Gastrocnemius medialis (tissue), 4 donors: Measurements from ENCODE around the gene PID1. TPM values are rescaled to one million over a fixed set of nuclear protein-coding genes. Genes with fewer than 3 reads are reported as not detected.

Experiments
- ATAC-seq, 2 donors: fragments of 150-250 bp; one replicate each; pipeline ENCODE4 v1.9.1; 2016
- DNase-seq, 2 donors: peaks; one replicate each; pipeline ENCODE4 v3.0.0-alpha.2; 2019
- H3K27ac ChIP-seq, 4 donors: fragments of 200-600 bp; sonication (generic); 1 replicate in 1 of 4; 2 replicates in 3 of 4; pipeline ENCODE4 v1.5.1; 2016 to 2018; ENCODE audit warnings: mild to moderate bottlenecking in 2 of 4, moderate library complexity in 1 of 4
- H3K27me3 ChIP-seq, 3 donors: fragments of 200-600 bp; sonication (generic) in 2 of 3; 1 replicate in 1 of 3; 2 replicates in 2 of 3; pipeline versions ENCODE4 v1.5.1 to v1.6.0; 2016 to 2019; ENCODE audit warnings: mild to moderate bottlenecking in 1 of 3, moderate library complexity in 1 of 3
- H3K36me3 ChIP-seq, 2 donors: fragments of 200-600 bp; sonication (generic) in 1 of 2; one replicate each; pipeline ENCODE4 v1.5.1; 2017 to 2018
- H3K4me1 ChIP-seq, 2 donors: fragments of 200-600 bp; sonication (generic) in 1 of 2; one replicate each; pipeline ENCODE4 v1.5.1; 2016 to 2017; ENCODE audit warnings: mild to moderate bottlenecking in 2 of 2
- H3K4me3 ChIP-seq, 4 donors: fragments of 200-600 bp; sonication (generic) in 3 of 4; 1 replicate in 1 of 4; 2 replicates in 3 of 4; pipeline ENCODE4 v1.5.1; 2016 to 2019; ENCODE audit warnings: mild to moderate bottlenecking in 2 of 4
- H3K9me3 ChIP-seq, 3 donors: fragments of 200-600 bp; sonication (generic) in 2 of 3; 1 replicate in 1 of 3; 2 replicates in 2 of 3; pipeline ENCODE4 v1.5.1; 2016 to 2019
- CTCF ChIP-seq, 5 experiments: fragments of 450-650 bp in 3 of 5; fragments of 200-600 bp in 2 of 5; sonication (generic) in 2 of 5; IDR thresholded peaks in 4 of 5; conservative IDR thresholded peaks in 1 of 5; 1 replicate in 4 of 5; 2 replicates in 1 of 5; pipeline ENCODE4 v1.5.1; 2016 to 2019; ENCODE audit warnings: antibody characterized with exemption in 5 of 5, mild to moderate bottlenecking in 3 of 5, moderate library complexity in 3 of 5
- POLR2A ChIP-seq, 2 donors: fragments of 450-650 bp; IDR thresholded peaks; one replicate each; pipeline ENCODE4 v1.6.1; 2017; ENCODE audit warnings: antibody characterized with exemption in 2 of 2, mild to moderate bottlenecking in 2 of 2, moderate library complexity in 2 of 2
- in situ Hi-C, 4 donors: fragments of 200-750 bp; cut with MboI; loops; one replicate each; pipeline versions ENCODE4 v1.15.0 to v1.8.0; 2017; ENCODE audit warnings: low sequenced_read_pairs in 4 of 4
- intact Hi-C: fragments of 100-400 bp; cut with DNase I; formaldehyde crosslinking; loops from one replicate; pipeline ENCODE4 v1.15.1; 2023; ENCODE audit warnings: low total_unique reads
- total RNA-seq, 4 donors: library from RNA; depleted of rRNA; stranded (reverse); fragments of >200 nt; gene quantifications; one replicate each; pipeline versions ENCODE4 v1.1.0 to v1.2.3, GENCODE V29; 2016

The PID1 gene
- total RNA-seq, 4 donors from 2014 or later, result 11.3 to 24.3 (median 19.5) TPM

- no peak overlapping the region for H3K27ac ChIP-seq
- H3K27me3 ChIP-seq, result no peaks in the 10 kb centered on the region
- DNase-seq (no peak), ATAC-seq (no peak)
- TF ChIP-seq POLR2A (IDR thresholded peaks at IDR 0.05) (no peak), CTCF (IDR thresholded peaks at IDR 0.05 in 4 of 5, conservative IDR thresholded peaks at IDR 0.05 in 1 of 5) (no peak)
- no peak overlapping the region for H3K4me3 ChIP-seq
- H3K4me1 ChIP-seq, result no peaks in the 10 kb centered on the region
- no peaks in the 10 kb centered on the region for H3K9me3 ChIP-seq
- intact Hi-C loops (no loop called here), in situ Hi-C loops (no loop called here)
- no peaks in the 10 kb centered on the region for H3K36me3 ChIP-seq
These were observed 199.7 kb downstream of the PID1 start for GRCh38 chr2:229071292-229071976.

GRCh38 chr2:229066121-229066715 is 204.9 kb downstream of the PID1 start:
- no peak for DNase-seq
- Histone ChIP-seq H3K27ac (no peak overlapping the region), H3K4me1 (no peaks in the 10 kb centered on the region), H3K27me3 (no peaks in the 10 kb centered on the region), H3K9me3 (no peaks in the 10 kb centered on the region), H3K4me3 (no peak overlapping the region), H3K36me3 (no peaks in the 10 kb centered on the region)
- TF ChIP-seq CTCF (IDR thresholded peaks at IDR 0.05 in 4 of 5, conservative IDR thresholded peaks at IDR 0.05 in 1 of 5) (no peak), POLR2A (IDR thresholded peaks at IDR 0.05) (no peak)
- in situ Hi-C loops, result no loop called here
- intact Hi-C loops, result no loop called here
- ATAC-seq, result no peak

DNA sequence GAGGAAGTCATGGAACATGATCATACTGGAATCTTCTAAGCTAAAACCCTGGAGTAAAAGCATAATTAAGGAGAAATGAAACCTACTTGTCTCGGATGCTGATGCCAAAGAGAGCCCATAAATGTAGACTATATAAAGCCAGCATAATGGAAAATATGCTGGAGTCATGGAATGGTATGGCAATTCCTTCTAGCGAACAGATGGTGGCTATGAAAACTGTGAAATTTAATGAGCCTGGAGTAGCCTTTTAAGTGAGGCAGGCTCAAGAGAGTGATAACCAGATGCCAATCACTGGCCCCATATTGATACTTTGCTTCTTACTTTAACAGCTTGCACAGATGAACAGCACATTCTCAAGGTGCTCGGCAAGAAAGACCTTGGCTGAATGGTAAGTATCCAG is 206.3 kb downstream of the PID1 start:
- Histone ChIP-seq H3K27ac (no peak overlapping the region), H3K4me1 (no peaks in the 10 kb centered on the region), H3K36me3 (no peaks in the 10 kb centered on the region), H3K4me3 (no peak overlapping the region), H3K27me3 (no peaks in the 10 kb centered on the region), H3K9me3 (no peaks in the 10 kb centered on the region)
- TF ChIP-seq CTCF (IDR thresholded peaks at IDR 0.05 in 4 of 5, conservative IDR thresholded peaks at IDR 0.05 in 1 of 5) (no peak), POLR2A (IDR thresholded peaks at IDR 0.05) (no peak)
- no peak for DNase-seq
- in situ Hi-C loops (no loop called here), intact Hi-C loops (no loop called here)
- ATAC-seq, result no peak

DNA sequence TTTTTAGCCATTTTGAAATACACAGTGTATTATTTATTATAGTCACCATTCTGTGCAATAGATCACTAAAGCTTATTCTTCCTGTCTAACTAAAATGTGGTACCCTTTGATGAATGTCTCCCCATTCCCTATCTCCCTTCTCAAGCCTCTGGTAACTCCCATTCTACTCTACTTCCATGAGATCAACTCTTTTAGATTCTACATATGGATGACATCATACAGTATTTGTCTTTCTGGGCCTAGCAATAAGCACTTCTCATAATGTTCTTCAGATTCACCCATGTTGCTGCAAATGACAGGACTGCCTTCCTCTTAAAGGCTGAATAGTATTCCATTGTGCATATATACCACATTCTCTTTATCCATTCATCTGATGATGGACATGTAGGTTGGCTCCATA is 210.9 kb downstream of the PID1 start:
- no peaks in the 10 kb centered on the region for H3K36me3 ChIP-seq
- TF ChIP-seq CTCF (IDR thresholded peaks at IDR 0.05 in 4 of 5, conservative IDR thresholded peaks at IDR 0.05 in 1 of 5) (no peak), POLR2A (IDR thresholded peaks at IDR 0.05) (no peak)
- no peaks in the 10 kb centered on the region for H3K4me1 ChIP-seq
- no peaks in the 10 kb centered on the region for H3K9me3 ChIP-seq
- no peak overlapping the region for H3K4me3 ChIP-seq
- intact Hi-C loops (no loop called here), in situ Hi-C loops (no loop called here)
- no peak for ATAC-seq
- no peaks in the 10 kb centered on the region for H3K27me3 ChIP-seq
- no peak overlapping the region for H3K27ac ChIP-seq
- no peak for DNase-seq
